NCI-H510A treated with DMSO at 0.1 percent for 48 hours (cell line): ENCODE data around the gene SND1.

Source experiments
- DNase-seq: peaks from one replicate; lab custom pipeline; 2025; lab: John Stamatoyannopoulos, UW

SND1 gene

GRCh38 chr7:127934711-127935110 is 282.7 kb downstream of the SND1 start:
- no peak for DNase-seq

GRCh38 chr7:127935847-127936376 is 283.9 kb downstream of the SND1 start:
- DNase-seq: no peak

GRCh38 chr7:127937066-127937680 is 285.2 kb downstream of the SND1 start:
- DNase-seq: no peak

- no peak for DNase-seq
These were observed 286.6 kb downstream of the SND1 start for GRCh38 chr7:127938588-127938987.

GRCh38 chr7:127940381-127941160 is 288.6 kb downstream of the SND1 start:
- DNase-seq: no peak

- no peak for DNase-seq
These were observed 289.6 kb downstream of the SND1 start for GRCh38 chr7:127941476-127942210.

GRCh38 chr7:127943541-127944521 is 291.8 kb downstream of the SND1 start:
- DNase-seq: no peak

- DNase-seq: no peak
These were observed 294.1 kb downstream of the SND1 start for GRCh38 chr7:127946111-127946510.

- DNase-seq: no peak
These were observed 294.9 kb downstream of the SND1 start for GRCh38 chr7:127946847-127947246.

- no peak for DNase-seq
These were observed 296.3 kb downstream of the SND1 start for GRCh38 chr7:127948312-127948711.

GRCh38 chr7:127948930-127949329 is 296.9 kb downstream of the SND1 start:
- no peak for DNase-seq

- no peak for DNase-seq
These were observed 297.8 kb downstream of the SND1 start for GRCh38 chr7:127949769-127950222.

- DNase-seq: no peak
These were observed 298.4 kb downstream of the SND1 start for GRCh38 chr7:127950233-127950935.

- DNase-seq: no peak
These were observed 301.7 kb downstream of the SND1 start for GRCh38 chr7:127953423-127954356.

GRCh38 chr7:127954357-127954748 is 302.4 kb downstream of the SND1 start:
- no peak for DNase-seq

- no peak for DNase-seq
These were observed 303.1 kb downstream of the SND1 start for GRCh38 chr7:127955051-127955531.

GRCh38 chr7:127957886-127958285 is 305.9 kb downstream of the SND1 start:
- no peak for DNase-seq

- DNase-seq: peak; percentile 23
These were observed 307.8 kb downstream of the SND1 start for GRCh38 chr7:127959770-127960169.

- peak; percentile 72 for DNase-seq
These were observed 309.9 kb downstream of the SND1 start for GRCh38 chr7:127961786-127962453.
